Measurements from ENCODE around the gene PRKCQ. TPM values are rescaled to one million over a fixed set of nuclear protein-coding genes. Genes with fewer than 3 reads are reported as not detected.
A peak's percentile ranks its signal among the peaks of the same experiment; 100 is the strongest.

PRKCQ gene
- total and polyA plus RNA-seq, 2 of the 4 experiments (the other 2 are of a cell fraction) = under 0.01 to 0.03 TPM

DNA sequence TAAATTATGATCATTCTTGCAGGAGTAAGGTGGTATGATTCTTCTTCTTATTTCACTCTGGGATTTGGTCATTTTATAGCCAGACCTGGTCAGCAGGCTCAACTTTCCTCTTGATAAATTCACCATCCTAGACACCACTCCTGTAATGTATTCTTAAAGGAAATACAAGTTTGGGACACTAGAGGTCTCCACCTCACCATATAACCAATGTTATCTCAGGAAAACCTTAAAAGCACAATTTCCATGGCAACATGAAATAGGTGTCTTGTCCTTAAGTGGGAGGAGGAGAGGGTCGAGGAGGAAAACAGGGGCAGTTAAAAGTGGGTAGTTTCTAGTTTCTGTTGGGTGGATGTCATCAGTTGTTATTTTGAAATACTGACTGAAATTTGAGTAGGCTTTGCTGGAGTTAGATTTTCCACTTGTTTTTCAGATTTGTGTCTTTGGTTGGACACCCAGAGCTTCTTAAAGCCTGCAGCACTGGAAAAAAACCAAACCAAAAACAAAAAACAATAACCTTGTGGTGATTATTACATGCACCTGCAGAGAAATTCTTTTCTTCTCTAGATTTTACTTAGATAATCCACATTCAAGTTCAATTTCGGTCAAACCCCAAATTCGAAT is 163.1 kb downstream of the PRKCQ start:
- no peak overlapping the region for H2BK120ac ChIP-seq (ENCODE audit: low read depth, low read length)
- no peak overlapping the region for H3K9ac ChIP-seq (ENCODE audit: low read depth, low read length)
- POLR2A ChIA-PET (ENCODE audit: unreplicated experiment) = no interaction called here
- no peak overlapping the region for H3K4ac ChIP-seq (ENCODE audit: low read depth, low read length)
- H2BK20ac ChIP-seq (ENCODE audit: low read depth, low read length) = no peak overlapping the region
- CTCF ChIA-PET = interaction anchor here (0.6 to 0.9 kb wide), 2 partner anchors 30 to 317 kb away, joined by 3 read pairs; no protein-coding TSS in a partner anchor
- no peaks in the 10 kb centered on the region for H4K20me1 ChIP-seq (ENCODE audit: insufficient read depth, low read length)
- 75% methylated on average over 2 of the region's 3 CpGs; no CpG with 5 or more reads in 1 of the 2 experiments for WGBS, 2 experiments (ENCODE audit: extremely low coverage in 2 of 2, insufficient read length in 1 of 2)
- no peak overlapping the region for H4K5ac ChIP-seq (ENCODE audit: low read depth, low read length)
- ATAC-seq (ENCODE audit: low read depth) (peak; percentile 89), DNase-seq (peak; percentile 57)
- H3K79me1 ChIP-seq (ENCODE audit: low read depth in 1 of 2, low read length in 2 of 2) = no peaks in the 10 kb centered on the region
- no peak overlapping the region for H4K91ac ChIP-seq (ENCODE audit: insufficient read depth, low read depth, low read length)
- no peaks in the 10 kb centered on the region for H3K9me1 ChIP-seq (ENCODE audit: insufficient read depth, low read length)
- TF ChIP-seq ELK1 (IDR thresholded peaks at IDR 0.05; ENCODE audit: borderline replicate concordance, low read depth, low read length) (no peak), BHLHE40 (IDR thresholded peaks at IDR 0.05; ENCODE audit: low read depth, low read length) (no peak), MXI1 (IDR thresholded peaks at IDR 0.05; ENCODE audit: borderline replicate concordance, low read depth, low read length) (no peak), CTCF (conservative IDR thresholded peaks at IDR 0.05; ENCODE audit: low read depth, low read length) (peak; percentile 78), CHD1 (IDR thresholded peaks at IDR 0.05; ENCODE audit: low read depth, low read length) (no peak), CEBPB (IDR thresholded peaks at IDR 0.05; ENCODE audit: low read depth, low read length) (no peak), RFX5 (IDR thresholded peaks at IDR 0.05; ENCODE audit: low read depth, low read length) (no peak), MAZ (IDR thresholded peaks at IDR 0.05; ENCODE audit: borderline replicate concordance, low read depth, low read length) (no peak), MAFK (IDR thresholded peaks at IDR 0.05; ENCODE audit: low read depth, low read length) (no peak), FOS (IDR thresholded peaks at IDR 0.05; ENCODE audit: low read depth, low read length) (no peak), RAD21 (IDR thresholded peaks at IDR 0.05; ENCODE audit: low read length) (peak; percentile 78), RCOR1 (IDR thresholded peaks at IDR 0.05; ENCODE audit: insufficient replicate concordance, low read length) (no peak), POLR2A (IDR thresholded peaks at IDR 0.05; ENCODE audit: low read depth, low read length) (no peak), SMC3 (IDR thresholded peaks at IDR 0.05; ENCODE audit: low read depth, low read length) (peak; percentile 64), NFE2L2 (IDR thresholded peaks at IDR 0.05; ENCODE audit: low read depth, low read length) (no peak)
- TF ChIP-seq, protein P1, sequence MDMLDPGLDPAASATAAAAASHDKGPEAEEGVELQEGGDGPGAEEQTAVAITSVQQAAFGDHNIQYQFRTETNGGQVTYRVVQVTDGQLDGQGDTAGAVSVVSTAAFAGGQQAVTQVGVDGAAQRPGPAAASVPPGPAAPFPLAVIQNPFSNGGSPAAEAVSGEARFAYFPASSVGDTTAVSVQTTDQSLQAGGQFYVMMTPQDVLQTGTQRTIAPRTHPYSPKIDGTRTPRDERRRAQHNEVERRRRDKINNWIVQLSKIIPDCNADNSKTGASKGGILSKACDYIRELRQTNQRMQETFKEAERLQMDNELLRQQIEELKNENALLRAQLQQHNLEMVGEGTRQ (IDR thresholded peaks at IDR 0.05; ENCODE audit: low read depth, low read length) = no peak
- H3K4me3 ChIP-seq (ENCODE audit: insufficient read depth, low read depth, low read length) = no peak overlapping the region
- no peak overlapping the region for H2AFZ ChIP-seq (replicated peaks; ENCODE audit: low read length, poor library complexity)
- no peak overlapping the region for H2AK5ac ChIP-seq (ENCODE audit: low read depth, low read length)
- H2BK5ac ChIP-seq (ENCODE audit: low read depth, low read length, poor library complexity, severe bottlenecking) = no peak overlapping the region
- no peaks in the 10 kb centered on the region for H3K4me1 ChIP-seq (ENCODE audit: control insufficient read depth, insufficient read depth, low read length)
- in situ Hi-C loops (cut with MboI; ENCODE audit: low sequenced_read_pairs) = loop anchor here (10.0 kb wide), 1 partner anchor 998 kb away; the partner anchor contains the start of gene SFMBT2
- no peak overlapping the region for H3K14ac ChIP-seq (replicated peaks; ENCODE audit: low read depth, low read length)
- no peak overlapping the region for H3K4me2 ChIP-seq (ENCODE audit: low read depth, low read length)
- dilution Hi-C loops (cut with HindIII; ENCODE audit: low sequenced_read_pairs, unreplicated experiment) = no loop called here
- H3K9me3 ChIP-seq (ENCODE audit: control insufficient read depth, insufficient read depth, low read length) = no peaks in the 10 kb centered on the region
- no TSS peak for BruUV-seq (replicated peaks)
- H3K27ac ChIP-seq (ENCODE audit: insufficient read depth, low read length) = no peak overlapping the region
- peaks cover 15% of the 10 kb centered on the region for H3K27me3 ChIP-seq (ENCODE audit: control insufficient read depth, insufficient read depth, low read length)
- no peak overlapping the region for H2BK15ac ChIP-seq (ENCODE audit: low read depth, low read length)
- H3K23ac ChIP-seq (ENCODE audit: low read depth, low read length) = no peak overlapping the region
- no peak overlapping the region for H4K8ac ChIP-seq (ENCODE audit: low read depth in 2 of 2, low read length in 2 of 2)
- no peak overlapping the region for H3K56ac ChIP-seq (ENCODE audit: extremely low read depth, insufficient read depth, low read length)
- no peak overlapping the region for H3K18ac ChIP-seq (ENCODE audit: low read depth, low read length)
- no peak overlapping the region for H2AK9ac ChIP-seq (replicated peaks; ENCODE audit: low read depth, low read length, poor library complexity)
- intact Hi-C loops (cut with micrococcal nuclease) = loop anchor here (1.0 to 10.0 kb wide), 4 partner anchors 250 to 1268 kb away; no protein-coding TSS in a partner anchor
- no peaks in the 10 kb centered on the region for H3K36me3 ChIP-seq (ENCODE audit: control insufficient read depth, insufficient read depth, low read length)
